Activated naive CD4-positive, alpha-beta T cell treated with anti-CD3 and anti-CD28 coated beads, Interleukin-2, amount 50 U/mL, for 24 hours (primary cell): ENCODE measurements around the gene GALNT16.
"Not testable (repeated sequence)": the region's sequence is repeated elsewhere in the genome, so short reads cannot be mapped to it uniquely, and the experiment has no call there.

Experiments used
- H3K27ac Mint-ChIP-seq: one replicate; pipeline ENCODE4 v1.8.0; 2021; ENCODE audit warnings: mild to moderate bottlenecking, mixed read lengths
- H3K27me3 Mint-ChIP-seq: one replicate; pipeline ENCODE4 v1.8.0; 2021; ENCODE audit warnings: mixed read lengths
- H3K36me3 Mint-ChIP-seq: one replicate; pipeline ENCODE4 v1.8.0; 2021; ENCODE audit warnings: mixed read lengths
- H3K4me1 Mint-ChIP-seq: one replicate; pipeline ENCODE4 v1.8.0; 2021; ENCODE audit warnings: mixed read lengths
- H3K4me3 Mint-ChIP-seq: one replicate; pipeline ENCODE4 v1.8.0; 2021; ENCODE audit warnings: mild to moderate bottlenecking, mixed read lengths
- H3K9me3 Mint-ChIP-seq: one replicate; pipeline ENCODE4 v1.8.0; 2021; ENCODE audit warnings: mixed read lengths

Gene GALNT16

DNA sequence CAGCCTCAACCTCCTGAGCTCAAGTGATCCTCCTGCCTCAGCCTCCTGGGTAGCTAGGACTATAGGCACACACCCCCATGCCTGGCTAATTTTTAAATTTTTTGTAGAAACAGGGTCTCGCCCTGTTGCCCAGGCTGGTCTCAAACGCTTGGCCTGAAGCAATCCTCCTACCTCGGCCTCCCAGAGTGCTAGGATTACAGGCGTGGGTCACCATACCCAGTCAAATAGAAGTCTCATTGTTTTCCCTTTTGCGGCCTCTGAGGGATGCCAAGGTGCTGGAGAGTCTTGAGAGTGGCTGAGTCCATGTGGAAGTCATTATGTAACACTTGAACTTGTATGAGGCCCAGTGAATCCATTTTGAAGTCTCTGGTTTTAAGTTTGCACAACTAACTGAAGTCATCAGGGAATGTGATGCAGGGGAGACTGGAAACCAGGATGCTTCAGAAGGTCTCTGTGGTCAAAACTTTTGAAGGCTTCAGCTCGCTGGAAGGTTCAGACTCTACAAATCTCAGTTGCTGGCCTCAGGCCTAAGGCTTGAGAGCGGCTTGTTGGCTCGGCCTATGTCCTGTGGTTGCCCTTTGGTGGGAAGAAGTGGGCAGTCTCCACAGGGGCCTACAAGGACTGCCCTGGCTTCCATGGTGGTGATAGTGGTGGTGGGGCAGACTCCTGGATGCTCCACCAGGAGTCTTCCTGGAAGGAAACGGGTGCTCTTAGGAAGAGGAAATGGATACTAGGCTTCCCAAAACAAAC lies 29.2 kb downstream of the GALNT16 start:
- Mint-ChIP-seq H3K4me1 (no peaks in the 10 kb centered on the region), H3K36me3 (no peaks in the 10 kb centered on the region), H3K27me3 (no peaks in the 10 kb centered on the region), H3K9me3 (no peaks in the 10 kb centered on the region), H3K4me3 (no peak overlapping the region), H3K27ac (no peak overlapping the region)

DNA sequence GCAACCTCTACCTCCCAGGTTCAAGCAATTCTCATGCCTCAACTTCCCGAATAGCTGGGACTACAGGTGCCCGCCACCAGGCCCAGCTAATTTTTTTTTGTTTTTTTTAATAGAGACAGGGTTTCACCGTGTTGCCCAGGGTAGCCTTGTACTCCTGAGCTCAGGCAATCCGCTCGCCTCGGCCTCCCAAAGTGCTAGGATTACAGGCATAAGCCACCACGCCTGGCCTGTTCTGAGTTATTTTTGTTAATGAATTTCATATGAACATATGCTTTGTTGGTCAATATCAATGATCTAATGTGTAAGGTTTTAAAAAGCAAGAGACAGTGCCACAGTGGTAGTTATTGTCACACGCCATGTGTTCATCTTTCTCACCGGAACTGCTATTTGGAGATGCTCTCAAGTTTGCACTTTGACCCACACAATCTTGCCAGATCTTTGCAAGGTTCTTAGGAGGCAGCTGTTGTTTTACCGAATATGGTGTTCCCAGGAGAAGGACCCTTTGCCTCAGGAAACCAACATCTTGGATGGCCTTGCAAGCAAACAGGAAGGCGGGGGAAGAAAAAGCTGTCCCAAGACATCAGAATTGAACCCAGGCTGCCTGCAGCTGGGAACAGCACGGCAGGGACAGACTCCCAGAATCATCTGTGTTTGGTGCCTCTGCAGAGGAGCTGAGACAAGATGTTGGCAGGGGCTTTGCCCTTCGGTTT lies 30.0 kb downstream of the GALNT16 start:
- Mint-ChIP-seq H3K36me3 (no peaks in the 10 kb centered on the region), H3K27ac (no peak overlapping the region), H3K4me3 (no peak overlapping the region), H3K27me3 (no peaks in the 10 kb centered on the region), H3K4me1 (no peaks in the 10 kb centered on the region), H3K9me3 (no peaks in the 10 kb centered on the region)

DNA sequence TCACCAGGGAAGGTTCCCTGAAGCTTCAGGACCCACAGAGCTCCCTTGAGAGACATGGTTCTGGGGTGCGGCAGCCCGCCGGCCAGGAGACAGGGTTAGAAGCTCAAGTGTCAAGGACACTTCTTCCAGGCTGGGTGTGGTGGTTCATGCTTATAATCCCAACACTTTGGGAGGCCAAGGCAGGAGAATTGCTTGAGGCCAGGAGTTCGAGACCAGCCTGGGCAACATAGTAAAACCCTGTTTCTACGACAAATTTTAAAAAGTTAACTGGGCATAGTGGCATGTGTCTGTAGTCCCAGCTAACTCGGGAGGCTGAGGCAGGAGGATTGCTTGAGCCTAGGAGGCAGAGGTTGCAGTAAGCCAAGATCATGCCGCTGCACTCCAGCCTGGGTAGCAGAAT lies 30.9 kb downstream of the GALNT16 start:
- not testable (repeated sequence) for H3K4me1 Mint-ChIP-seq, H3K27me3 Mint-ChIP-seq, H3K27ac Mint-ChIP-seq, H3K36me3 Mint-ChIP-seq, H3K4me3 Mint-ChIP-seq, H3K9me3 Mint-ChIP-seq

DNA sequence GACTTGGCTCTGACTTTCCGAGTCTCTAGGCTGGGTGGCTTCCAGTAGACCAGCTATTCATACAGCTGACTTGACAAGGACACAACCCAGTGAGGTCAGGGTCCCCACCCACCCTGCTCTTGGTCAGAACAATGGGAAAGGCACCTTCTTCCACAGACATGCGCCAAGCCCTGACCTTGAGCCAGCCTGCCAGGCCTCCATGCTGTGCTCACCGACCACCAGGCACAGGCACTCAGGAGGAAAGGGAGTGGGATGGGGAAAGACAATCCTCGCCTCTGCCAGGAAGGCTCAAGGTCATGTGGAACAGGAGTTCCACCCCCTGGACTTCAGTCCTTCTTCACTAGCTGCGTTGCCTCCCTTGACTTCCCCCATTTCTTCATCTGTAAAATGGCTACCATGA lies 31.4 kb downstream of the GALNT16 start:
- no peak overlapping the region for H3K4me3 Mint-ChIP-seq
- no peak overlapping the region for H3K27ac Mint-ChIP-seq
- H3K27me3 Mint-ChIP-seq: no peaks in the 10 kb centered on the region
- no peaks in the 10 kb centered on the region for H3K4me1 Mint-ChIP-seq
- no peaks in the 10 kb centered on the region for H3K36me3 Mint-ChIP-seq
- H3K9me3 Mint-ChIP-seq: no peaks in the 10 kb centered on the region

DNA sequence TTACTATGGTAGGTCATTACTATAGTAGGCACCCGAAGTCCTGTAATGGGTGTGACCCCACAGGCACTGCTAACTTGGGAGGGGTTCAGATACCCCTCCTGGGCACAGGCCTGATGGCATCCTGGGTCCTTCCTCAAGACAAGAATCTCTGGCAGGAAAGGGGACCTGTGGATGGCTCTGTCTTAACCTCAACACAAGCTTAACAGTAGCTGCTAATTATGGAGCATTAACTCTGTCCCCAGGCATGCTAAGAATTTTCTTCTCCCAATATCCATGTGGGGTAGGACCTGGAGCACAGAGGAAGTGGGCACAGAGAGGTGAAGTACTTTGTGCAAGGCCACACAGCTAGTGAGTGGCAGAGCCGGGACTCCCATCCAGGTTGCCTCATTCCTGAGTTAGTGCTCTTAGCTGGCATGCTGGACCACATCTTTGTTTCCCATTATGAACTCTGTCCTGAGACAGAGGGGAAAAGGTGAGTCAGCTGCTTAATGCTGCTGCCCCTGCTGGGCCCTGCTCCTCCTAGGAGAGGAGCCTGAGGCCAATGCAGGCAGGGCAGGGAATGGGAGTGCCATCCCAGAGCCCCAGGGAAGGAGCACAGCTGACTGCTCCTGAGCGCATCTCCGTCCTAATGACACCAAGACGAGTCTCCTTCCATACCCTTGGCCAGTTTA lies 32.1 kb downstream of the GALNT16 start:
- no peaks in the 10 kb centered on the region for H3K27me3 Mint-ChIP-seq
- no peaks in the 10 kb centered on the region for H3K36me3 Mint-ChIP-seq
- H3K4me1 Mint-ChIP-seq: no peaks in the 10 kb centered on the region

DNA sequence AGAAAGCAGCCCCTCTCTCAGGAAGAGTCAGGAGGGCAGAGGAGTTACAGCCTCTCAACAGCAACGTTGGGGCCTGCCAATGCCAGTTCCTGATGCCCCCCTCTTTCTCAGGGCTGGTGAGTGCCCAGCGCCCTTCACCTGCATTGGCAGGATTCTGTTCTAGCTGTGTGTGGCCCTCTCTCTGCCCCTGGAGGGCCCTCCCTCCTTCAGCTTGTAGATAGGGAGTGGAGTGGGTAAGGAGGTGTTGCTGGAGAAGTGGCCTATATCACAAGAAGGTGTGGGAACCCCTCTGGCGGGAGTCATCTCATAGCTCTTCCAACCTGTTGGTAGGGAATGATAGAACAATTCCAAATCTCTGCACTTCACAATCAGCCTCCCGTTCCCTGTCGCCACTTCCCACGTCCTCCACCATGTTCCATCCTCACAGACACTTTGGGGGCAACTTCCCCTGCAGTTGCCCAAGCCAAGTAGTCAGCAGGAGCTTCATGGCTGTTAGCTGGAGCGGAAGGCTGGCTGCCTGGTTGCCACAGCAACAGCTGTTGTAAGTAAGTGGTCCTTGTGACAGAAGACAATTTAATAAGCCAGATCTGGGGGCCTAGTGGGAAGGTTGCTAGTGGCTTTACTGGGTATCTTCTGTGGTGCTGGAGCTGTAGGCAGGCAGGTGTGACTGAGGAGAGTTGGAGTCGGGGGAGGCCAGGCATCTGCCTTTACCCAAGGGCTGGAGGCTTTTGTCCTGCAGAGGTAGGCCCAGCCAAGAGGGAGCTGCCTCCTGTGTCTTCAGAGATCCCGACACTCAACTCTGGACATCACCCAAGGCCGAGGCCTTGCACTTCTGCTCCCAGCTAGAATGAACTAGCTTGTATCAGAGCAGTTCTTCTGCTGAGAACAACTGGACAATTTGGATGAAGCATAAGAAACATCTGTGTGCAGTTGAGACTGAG lies 38.4 kb downstream of the GALNT16 start:
- no peak overlapping the region for H3K4me3 Mint-ChIP-seq
- no peaks in the 10 kb centered on the region for H3K36me3 Mint-ChIP-seq
- H3K9me3 Mint-ChIP-seq: no peaks in the 10 kb centered on the region
- H3K27ac Mint-ChIP-seq: no peak overlapping the region
- no peaks in the 10 kb centered on the region for H3K4me1 Mint-ChIP-seq
- H3K27me3 Mint-ChIP-seq: no peaks in the 10 kb centered on the region

More for the DNA sequence above, 32.1 kb downstream of the GALNT16 start:
- Mint-ChIP-seq H3K4me3 (no peak overlapping the region), H3K9me3 (no peaks in the 10 kb centered on the region), H3K27ac (no peak overlapping the region)

DNA sequence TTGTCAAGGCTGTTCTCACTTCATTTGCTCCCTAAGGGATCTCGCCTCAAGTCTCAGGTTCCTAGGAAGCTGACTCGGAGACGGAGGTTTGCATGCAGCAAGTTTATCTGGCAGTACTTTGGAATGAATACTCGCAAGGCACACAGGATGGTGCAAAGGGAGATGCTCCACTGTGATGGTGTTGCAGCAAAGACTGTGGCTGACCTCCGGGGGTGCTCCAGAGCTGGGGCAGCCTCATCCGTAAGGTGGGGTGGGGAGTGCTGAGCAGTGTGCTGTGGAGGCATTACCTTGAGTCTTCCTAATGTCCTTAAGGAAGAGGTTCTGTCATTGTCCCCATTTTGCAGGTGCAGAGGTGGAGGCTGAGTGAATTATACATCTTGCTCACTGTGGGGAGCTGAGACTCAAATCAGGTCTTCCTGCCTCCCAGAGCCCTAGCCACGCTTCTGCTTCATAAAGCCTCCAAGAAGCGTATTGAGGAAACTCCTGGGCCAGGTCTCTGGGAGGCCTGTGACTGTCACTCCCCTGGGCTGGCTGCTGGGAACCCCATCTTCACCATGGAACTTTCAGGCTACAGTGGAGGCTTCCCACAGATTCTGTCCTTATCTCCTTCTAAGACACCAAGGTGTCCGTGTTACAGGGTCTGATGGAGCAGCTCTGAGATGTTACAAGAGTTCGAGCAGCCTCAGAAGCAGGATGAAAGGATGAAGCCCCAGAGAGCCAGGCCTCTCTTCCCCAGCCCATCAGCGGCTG lies 39.5 kb downstream of the GALNT16 start:
- Mint-ChIP-seq H3K27ac (no peak overlapping the region), H3K4me1 (no peaks in the 10 kb centered on the region), H3K4me3 (no peak overlapping the region), H3K9me3 (no peaks in the 10 kb centered on the region), H3K36me3 (no peaks in the 10 kb centered on the region), H3K27me3 (no peaks in the 10 kb centered on the region)

DNA sequence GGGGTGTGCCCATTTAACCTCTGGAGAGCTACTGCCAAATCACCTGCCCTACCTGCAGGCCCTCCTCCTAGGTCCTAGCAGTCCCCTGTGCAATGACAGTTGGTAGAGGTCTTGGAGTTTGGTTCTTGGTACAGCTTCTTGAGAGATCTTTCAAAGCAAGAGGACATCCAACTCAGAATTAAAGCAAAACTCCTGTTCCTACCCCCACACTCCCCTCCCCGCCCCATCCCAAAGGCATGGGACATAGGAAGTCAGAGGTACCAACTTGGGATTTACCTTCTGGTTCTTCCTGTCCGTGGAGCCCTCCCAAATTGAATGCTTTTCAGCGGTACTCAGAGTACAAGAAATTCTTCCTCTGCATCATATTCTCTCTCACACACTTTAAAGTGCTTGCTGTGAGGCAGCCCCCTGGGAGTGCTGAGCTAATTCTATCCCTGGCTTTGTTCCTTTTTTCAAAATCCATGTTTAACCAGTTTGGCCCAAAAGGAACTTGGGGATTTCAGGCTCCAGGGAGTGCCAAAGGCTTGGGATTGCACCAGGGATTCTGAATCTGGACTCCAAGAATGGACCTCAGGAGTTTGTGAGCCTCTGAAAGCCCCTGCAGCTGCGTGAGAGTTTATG lies 40.8 kb downstream of the GALNT16 start:
- no peaks in the 10 kb centered on the region for H3K27me3 Mint-ChIP-seq
- H3K36me3 Mint-ChIP-seq: no peaks in the 10 kb centered on the region
- no peak overlapping the region for H3K27ac Mint-ChIP-seq
- no peaks in the 10 kb centered on the region for H3K4me1 Mint-ChIP-seq
- H3K9me3 Mint-ChIP-seq: no peaks in the 10 kb centered on the region
- H3K4me3 Mint-ChIP-seq: no peak overlapping the region

DNA sequence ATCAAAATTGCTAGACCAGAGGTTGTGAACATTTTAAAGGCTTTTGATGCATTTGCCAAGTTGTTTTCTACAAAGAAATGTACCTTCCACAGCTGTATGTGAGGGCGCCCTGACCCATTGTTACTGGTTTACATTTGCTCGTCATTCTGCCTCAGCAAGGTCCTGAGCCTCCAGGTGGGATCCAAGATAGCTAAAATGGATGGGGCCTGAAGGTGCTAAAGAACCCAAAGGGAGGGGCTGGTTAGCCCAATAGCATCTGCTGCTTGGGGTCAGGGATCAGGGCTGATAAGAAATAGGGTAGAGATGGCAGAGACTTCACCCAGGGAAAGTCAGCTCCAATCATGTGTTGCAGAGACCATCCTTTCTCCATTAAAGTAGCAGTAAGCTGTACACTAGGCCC lies 43.1 kb downstream of the GALNT16 start:
- no peak overlapping the region for H3K4me3 Mint-ChIP-seq
- no peaks in the 10 kb centered on the region for H3K9me3 Mint-ChIP-seq
- H3K36me3 Mint-ChIP-seq: no peaks in the 10 kb centered on the region
- H3K27me3 Mint-ChIP-seq: peaks cover 6% of the 10 kb centered on the region
- no peaks in the 10 kb centered on the region for H3K4me1 Mint-ChIP-seq
- no peak overlapping the region for H3K27ac Mint-ChIP-seq

DNA sequence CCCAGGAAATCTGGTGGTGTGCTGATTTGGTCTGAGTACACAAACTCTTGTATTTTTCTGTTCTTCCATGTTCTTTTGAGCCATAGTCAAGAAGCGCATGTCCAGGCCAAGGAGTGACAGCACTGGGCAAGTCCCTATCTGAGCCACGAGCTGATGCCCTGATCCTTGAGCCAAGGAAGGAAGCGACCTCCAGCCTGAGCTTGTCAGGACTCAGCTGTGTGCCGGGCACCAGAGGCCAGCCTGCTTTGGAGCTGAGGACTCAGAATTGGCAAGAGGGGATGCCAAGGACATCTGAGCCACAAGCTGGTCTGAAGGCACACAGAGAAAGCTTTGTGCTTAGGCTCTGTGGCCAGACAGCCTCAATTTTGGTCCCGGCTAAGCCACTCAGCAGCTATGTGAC lies 52.6 kb downstream of the GALNT16 start:
- Mint-ChIP-seq H3K9me3 (no peaks in the 10 kb centered on the region), H3K4me3 (no peak overlapping the region), H3K27ac (no peak overlapping the region), H3K4me1 (no peaks in the 10 kb centered on the region), H3K36me3 (no peaks in the 10 kb centered on the region), H3K27me3 (peaks cover 11% of the 10 kb centered on the region)

DNA sequence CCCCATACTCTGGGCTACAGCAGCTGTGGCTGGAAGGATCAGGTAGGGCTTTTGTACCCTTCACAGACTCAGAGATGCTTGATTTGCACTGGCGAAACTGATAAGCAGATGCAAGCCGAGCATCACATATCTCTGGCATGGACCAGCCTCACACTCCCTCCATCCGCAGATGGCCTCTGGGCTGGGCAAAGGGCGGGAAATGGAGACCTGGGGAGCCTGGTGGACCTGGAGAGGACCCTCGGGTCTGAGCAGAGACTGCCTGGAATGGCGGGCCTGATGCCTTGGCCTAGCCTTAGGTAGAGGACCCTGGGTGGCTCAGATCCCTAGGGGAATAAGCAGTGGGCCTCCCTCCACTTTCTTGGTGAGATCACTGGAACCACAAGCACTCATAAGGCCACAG lies 53.2 kb downstream of the GALNT16 start:
- Mint-ChIP-seq H3K4me3 (no peak overlapping the region), H3K9me3 (no peaks in the 10 kb centered on the region), H3K27me3 (peaks cover 9% of the 10 kb centered on the region), H3K4me1 (no peaks in the 10 kb centered on the region), H3K36me3 (no peaks in the 10 kb centered on the region), H3K27ac (no peak overlapping the region)

DNA sequence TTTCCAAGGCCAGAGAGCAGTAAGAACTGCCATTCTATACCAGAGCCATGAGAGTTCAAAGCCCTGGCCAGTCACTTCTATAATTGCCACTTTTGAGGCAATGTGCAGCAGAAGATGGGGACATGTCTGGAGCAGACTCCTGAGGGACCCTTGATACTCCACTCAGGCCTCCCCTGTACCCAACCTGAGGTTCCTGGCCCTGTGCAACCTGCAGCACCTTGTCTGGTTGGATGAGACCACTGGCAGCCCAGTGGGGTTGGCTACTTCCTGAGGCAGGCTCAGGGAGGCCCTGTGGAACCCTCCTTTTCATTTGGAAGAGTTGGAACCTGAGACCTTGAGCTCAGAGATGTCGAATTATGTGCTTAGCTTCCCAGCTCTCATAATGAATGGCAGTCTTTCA lies 54.4 kb downstream of the GALNT16 start:
- Mint-ChIP-seq H3K4me1 (no peaks in the 10 kb centered on the region), H3K36me3 (no peaks in the 10 kb centered on the region), H3K9me3 (no peaks in the 10 kb centered on the region), H3K27ac (no peak overlapping the region), H3K4me3 (no peak overlapping the region), H3K27me3 (peaks cover 7% of the 10 kb centered on the region)

DNA sequence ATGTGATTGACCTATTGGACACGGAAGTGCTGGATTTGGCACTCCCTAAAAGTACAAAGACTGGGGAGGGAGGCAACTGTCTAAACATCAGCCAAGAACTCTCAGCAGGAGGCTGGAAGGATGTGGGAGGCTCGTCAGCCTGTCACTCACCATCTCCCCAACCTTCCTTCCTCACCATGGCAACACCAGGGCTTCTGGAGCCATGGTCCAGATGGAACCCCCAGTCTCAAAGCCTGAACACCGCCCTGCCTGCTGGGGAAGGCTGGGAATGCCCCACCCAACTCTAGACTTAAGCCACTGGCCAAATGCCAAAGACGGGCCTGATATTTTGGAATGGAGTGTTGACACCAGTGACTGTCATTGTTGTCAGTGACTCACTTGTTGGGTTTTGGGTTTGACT lies 55.3 kb downstream of the GALNT16 start:
- no peak overlapping the region for H3K4me3 Mint-ChIP-seq
- H3K27ac Mint-ChIP-seq: no peak overlapping the region
- H3K4me1 Mint-ChIP-seq: no peaks in the 10 kb centered on the region
- no peaks in the 10 kb centered on the region for H3K9me3 Mint-ChIP-seq
- peaks cover 3% of the 10 kb centered on the region for H3K27me3 Mint-ChIP-seq
- no peaks in the 10 kb centered on the region for H3K36me3 Mint-ChIP-seq

DNA sequence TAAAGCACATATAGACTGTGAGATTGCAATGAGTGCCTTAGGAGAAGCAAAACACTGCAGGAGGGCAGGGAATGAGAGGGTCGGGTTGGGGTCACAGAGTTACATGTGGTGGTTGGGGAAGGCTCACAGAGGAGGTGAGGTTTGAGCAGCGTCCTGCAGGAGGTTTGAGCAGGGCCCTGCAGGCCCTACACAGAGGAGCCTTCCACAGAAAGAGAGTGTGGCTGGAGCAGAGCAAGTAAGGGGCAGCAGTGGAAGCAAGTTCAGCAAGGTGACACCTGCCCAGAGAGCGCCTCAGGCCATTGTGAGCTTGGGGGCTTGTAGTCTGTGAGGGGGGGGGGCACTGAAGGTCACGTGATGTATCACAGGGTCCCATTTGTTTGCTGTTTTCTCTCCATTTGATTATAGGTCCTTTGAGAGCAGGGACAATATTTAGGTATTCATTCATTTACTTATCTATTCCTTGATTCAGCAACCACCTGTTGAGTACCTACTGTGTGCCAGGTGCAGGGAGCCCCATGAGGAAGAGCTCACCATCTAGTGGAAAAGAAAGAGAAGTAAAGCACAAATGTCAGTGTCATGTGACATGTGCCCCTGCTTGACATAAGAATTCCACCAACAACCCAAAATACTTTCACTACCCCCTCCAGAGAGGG lies 56.6 kb downstream of the GALNT16 start:
- Mint-ChIP-seq H3K9me3 (no peaks in the 10 kb centered on the region), H3K4me1 (no peaks in the 10 kb centered on the region), H3K27me3 (no peaks in the 10 kb centered on the region), H3K4me3 (no peak overlapping the region), H3K36me3 (no peaks in the 10 kb centered on the region), H3K27ac (no peak overlapping the region)
